ENCODE data around the gene C6. TPM values are rescaled to one million over a fixed set of nuclear protein-coding genes. Genes with fewer than 3 reads are reported as not detected.

Gene C6
- total RNA-seq, 3 donors from 2014 or later = 1.2 to 113 (median 8.5) TPM

GRCh38 chr5:41157272-41157894, 55.9 kb downstream of the C6 start:
- no peaks in the 10 kb centered on the region for H3K36me3 ChIP-seq
- H3K27me3 ChIP-seq = no peaks in the 10 kb centered on the region
- DNase-seq (ENCODE audit: low spot score in 2 of 2) = no peak
- H3K27ac ChIP-seq = no peak overlapping the region
- no peak for TF ChIP-seq POLR2AphosphoS5 (IDR thresholded peaks at IDR 0.05)
- no peak for TF ChIP-seq POLR2A (IDR thresholded peaks at IDR 0.05)
- no peak for TF ChIP-seq CTCF (IDR thresholded peaks at IDR 0.05)
- H3K4me1 ChIP-seq = no peaks in the 10 kb centered on the region
- H3K4me3 ChIP-seq = no peak overlapping the region
- intact Hi-C loops (cut with DNase I; ENCODE audit: low total_unique reads) = no loop called here
- H3K9me3 ChIP-seq = no peaks in the 10 kb centered on the region

- no peaks in the 10 kb centered on the region for H3K4me1 ChIP-seq
- no peaks in the 10 kb centered on the region for H3K36me3 ChIP-seq
- DNase-seq (ENCODE audit: low spot score in 2 of 2) = no peak
- intact Hi-C loops (cut with DNase I; ENCODE audit: low total_unique reads) = no loop called here
- no peak overlapping the region for H3K27ac ChIP-seq
- no peak overlapping the region for H3K4me3 ChIP-seq
- TF ChIP-seq POLR2AphosphoS5 (IDR thresholded peaks at IDR 0.05) (no peak), POLR2A (IDR thresholded peaks at IDR 0.05) (no peak), CTCF (IDR thresholded peaks at IDR 0.05) (no peak)
- H3K9me3 ChIP-seq = no peaks in the 10 kb centered on the region
- no peaks in the 10 kb centered on the region for H3K27me3 ChIP-seq
Observed at GRCh38 chr5:41156739-41157138, 56.6 kb downstream of the C6 start.

GRCh38 chr5:41154491-41154890, 58.8 kb downstream of the C6 start:
- Histone ChIP-seq H3K4me3 (no peak overlapping the region), H3K27ac (no peak overlapping the region), H3K4me1 (no peaks in the 10 kb centered on the region), H3K27me3 (no peaks in the 10 kb centered on the region), H3K36me3 (no peaks in the 10 kb centered on the region), H3K9me3 (no peaks in the 10 kb centered on the region)
- intact Hi-C loops (cut with DNase I; ENCODE audit: low total_unique reads) = no loop called here
- no peak for DNase-seq (ENCODE audit: low spot score in 2 of 2)
- no peak for TF ChIP-seq POLR2AphosphoS5 (IDR thresholded peaks at IDR 0.05)
- TF ChIP-seq POLR2A (IDR thresholded peaks at IDR 0.05) = no peak
- no peak for TF ChIP-seq CTCF (IDR thresholded peaks at IDR 0.05)

GRCh38 chr5:41151564-41151963, 61.8 kb downstream of the C6 start:
- Histone ChIP-seq H3K9me3 (no peaks in the 10 kb centered on the region), H3K4me3 (no peak overlapping the region), H3K27me3 (no peaks in the 10 kb centered on the region), H3K27ac (no peak overlapping the region), H3K4me1 (no peaks in the 10 kb centered on the region), H3K36me3 (no peaks in the 10 kb centered on the region)
- intact Hi-C loops (cut with DNase I; ENCODE audit: low total_unique reads) = no loop called here
- DNase-seq (ENCODE audit: low spot score in 2 of 2) = no peak
- TF ChIP-seq POLR2A (IDR thresholded peaks at IDR 0.05) (no peak), CTCF (IDR thresholded peaks at IDR 0.05) (no peak), POLR2AphosphoS5 (IDR thresholded peaks at IDR 0.05) (no peak)

- intact Hi-C loops (cut with DNase I; ENCODE audit: low total_unique reads) = no loop called here
- Histone ChIP-seq H3K4me1 (no peaks in the 10 kb centered on the region), H3K27me3 (no peaks in the 10 kb centered on the region), H3K4me3 (no peak overlapping the region), H3K27ac (no peak overlapping the region), H3K36me3 (no peaks in the 10 kb centered on the region), H3K9me3 (no peaks in the 10 kb centered on the region)
- no peak for DNase-seq (ENCODE audit: low spot score in 2 of 2)
- no peak for TF ChIP-seq CTCF (IDR thresholded peaks at IDR 0.05)
- no peak for TF ChIP-seq POLR2AphosphoS5 (IDR thresholded peaks at IDR 0.05)
- no peak for TF ChIP-seq POLR2A (IDR thresholded peaks at IDR 0.05)
Observed at GRCh38 chr5:41148448-41148847, 64.9 kb downstream of the C6 start.
